Loucy (cell line): ENCODE results near the gene NEK6.

ENCODE experiments used
- EZH2phosphoT487 ChIP-seq: fragments of 200-600 bp; IDR thresholded peaks from 2 replicates; pipeline ENCODE4 v1.6.1; 2018; ENCODE audit warnings: antibody characterized with exemption, mild to moderate bottlenecking, moderate library complexity, borderline replicate concordance
- TF ChIP-seq, protein P1 (sequence below): fragments of 200-600 bp; sonication (generic); conservative IDR thresholded peaks from 2 replicates; pipeline ENCODE4 v1.5.1; 2014; ENCODE audit warnings: mild to moderate bottlenecking, antibody characterized with exemption, low read length

DNA sequence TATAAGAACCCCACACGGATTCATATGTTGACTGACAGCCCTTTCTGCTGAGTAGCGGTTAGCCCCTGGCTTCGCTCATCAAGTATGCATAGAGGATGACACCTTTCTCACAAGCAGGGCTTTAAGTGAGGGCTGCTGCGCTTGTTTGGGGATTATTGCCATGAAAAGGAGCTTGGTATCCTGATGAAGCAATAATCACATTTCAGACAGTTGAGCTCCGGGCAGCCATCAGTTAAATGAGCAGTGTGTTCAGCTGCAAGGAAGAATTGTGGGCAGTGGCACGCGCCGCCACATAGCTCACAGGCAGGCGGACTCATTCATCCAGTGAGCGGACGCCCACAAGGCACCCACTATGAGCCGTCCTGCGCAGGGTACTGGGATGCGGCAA is 77.6 kb downstream of the NEK6 start:
- TF ChIP-seq, protein P1, sequence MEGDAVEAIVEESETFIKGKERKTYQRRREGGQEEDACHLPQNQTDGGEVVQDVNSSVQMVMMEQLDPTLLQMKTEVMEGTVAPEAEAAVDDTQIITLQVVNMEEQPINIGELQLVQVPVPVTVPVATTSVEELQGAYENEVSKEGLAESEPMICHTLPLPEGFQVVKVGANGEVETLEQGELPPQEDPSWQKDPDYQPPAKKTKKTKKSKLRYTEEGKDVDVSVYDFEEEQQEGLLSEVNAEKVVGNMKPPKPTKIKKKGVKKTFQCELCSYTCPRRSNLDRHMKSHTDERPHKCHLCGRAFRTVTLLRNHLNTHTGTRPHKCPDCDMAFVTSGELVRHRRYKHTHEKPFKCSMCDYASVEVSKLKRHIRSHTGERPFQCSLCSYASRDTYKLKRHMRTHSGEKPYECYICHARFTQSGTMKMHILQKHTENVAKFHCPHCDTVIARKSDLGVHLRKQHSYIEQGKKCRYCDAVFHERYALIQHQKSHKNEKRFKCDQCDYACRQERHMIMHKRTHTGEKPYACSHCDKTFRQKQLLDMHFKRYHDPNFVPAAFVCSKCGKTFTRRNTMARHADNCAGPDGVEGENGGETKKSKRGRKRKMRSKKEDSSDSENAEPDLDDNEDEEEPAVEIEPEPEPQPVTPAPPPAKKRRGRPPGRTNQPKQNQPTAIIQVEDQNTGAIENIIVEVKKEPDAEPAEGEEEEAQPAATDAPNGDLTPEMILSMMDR: no peak
- TF ChIP-seq EZH2phosphoT487: no peak
